ENCODE data around the gene NTM. TPM values are rescaled to one million over a fixed set of nuclear protein-coding genes. Genes with fewer than 3 reads are reported as not detected.

Gene NTM
- total RNA-seq, 2 donors from 2014 or later = 19.1 to 44.7 TPM

- Histone ChIP-seq H3K4me3 (no peak overlapping the region), H3K36me3 (no peaks in the 10 kb centered on the region), H3K4me1 (no peaks in the 10 kb centered on the region), H3K9me3 (no peaks in the 10 kb centered on the region), H3K27ac (no peak overlapping the region), H3K27me3 (no peaks in the 10 kb centered on the region)
- no peak for DNase-seq (ENCODE audit: low spot score)
- no peak for TF ChIP-seq CTCF (IDR thresholded peaks at IDR 0.05)
Measured at GRCh38 chr11:131609337-131609736, 238.9 kb downstream of the NTM start.

- Histone ChIP-seq H3K9me3 (no peaks in the 10 kb centered on the region), H3K27ac (no peak overlapping the region), H3K27me3 (no peaks in the 10 kb centered on the region), H3K4me3 (no peak overlapping the region), H3K4me1 (no peaks in the 10 kb centered on the region), H3K36me3 (no peaks in the 10 kb centered on the region)
- DNase-seq (ENCODE audit: low spot score) = no peak
- no peak for TF ChIP-seq CTCF (IDR thresholded peaks at IDR 0.05)
Measured at GRCh38 chr11:131609921-131610320, 239.5 kb downstream of the NTM start.

DNA sequence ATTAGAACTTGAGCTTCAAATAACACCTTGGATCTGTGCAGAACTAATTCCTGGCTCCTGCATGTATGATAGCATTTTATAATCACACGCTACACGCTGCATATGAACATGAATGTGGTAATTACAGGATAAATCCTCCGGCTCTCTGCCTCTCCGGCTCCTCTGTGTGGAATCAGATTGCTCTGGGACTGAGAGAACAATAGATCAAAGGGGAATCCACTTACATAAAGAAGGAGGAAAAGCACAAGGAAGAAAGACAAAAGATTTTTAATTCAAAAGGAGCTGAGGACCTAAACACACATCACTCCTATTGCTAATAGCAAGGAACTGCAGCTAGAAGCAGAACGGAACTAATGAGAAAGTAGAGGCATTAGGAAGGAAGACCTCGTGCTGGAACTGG lies 240.9 kb downstream of the NTM start:
- DNase-seq (ENCODE audit: low spot score) = no peak
- no peaks in the 10 kb centered on the region for H3K36me3 ChIP-seq
- no peaks in the 10 kb centered on the region for H3K27me3 ChIP-seq
- no peak overlapping the region for H3K4me3 ChIP-seq
- no peak for TF ChIP-seq CTCF (IDR thresholded peaks at IDR 0.05)
- no peaks in the 10 kb centered on the region for H3K9me3 ChIP-seq
- no peaks in the 10 kb centered on the region for H3K4me1 ChIP-seq
- no peak overlapping the region for H3K27ac ChIP-seq

DNA sequence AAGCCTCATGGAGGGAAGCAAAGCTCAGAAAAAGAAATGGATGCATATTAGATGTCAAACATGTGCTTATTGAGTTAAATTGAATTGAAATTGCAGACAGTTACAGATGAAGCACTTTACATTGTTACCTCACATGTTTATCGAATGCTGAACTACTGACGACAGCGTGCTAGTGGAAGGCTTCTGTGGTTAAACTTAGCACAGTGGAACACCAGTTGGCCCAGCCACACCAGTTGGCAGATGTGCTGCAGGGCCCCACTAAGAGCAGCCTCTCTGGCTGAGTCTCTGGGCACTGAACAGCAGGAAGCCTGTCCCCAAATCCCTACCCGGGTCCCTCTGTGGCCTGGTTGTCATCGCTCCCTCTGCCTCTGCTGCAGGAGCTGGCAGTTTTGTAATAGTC lies 242.1 kb downstream of the NTM start:
- no peak for TF ChIP-seq CTCF (IDR thresholded peaks at IDR 0.05)
- Histone ChIP-seq H3K4me1 (no peaks in the 10 kb centered on the region), H3K36me3 (no peaks in the 10 kb centered on the region), H3K9me3 (no peaks in the 10 kb centered on the region), H3K27me3 (no peaks in the 10 kb centered on the region), H3K4me3 (no peak overlapping the region), H3K27ac (no peak overlapping the region)
- peak; percentile 50 for DNase-seq (ENCODE audit: low spot score)

DNA sequence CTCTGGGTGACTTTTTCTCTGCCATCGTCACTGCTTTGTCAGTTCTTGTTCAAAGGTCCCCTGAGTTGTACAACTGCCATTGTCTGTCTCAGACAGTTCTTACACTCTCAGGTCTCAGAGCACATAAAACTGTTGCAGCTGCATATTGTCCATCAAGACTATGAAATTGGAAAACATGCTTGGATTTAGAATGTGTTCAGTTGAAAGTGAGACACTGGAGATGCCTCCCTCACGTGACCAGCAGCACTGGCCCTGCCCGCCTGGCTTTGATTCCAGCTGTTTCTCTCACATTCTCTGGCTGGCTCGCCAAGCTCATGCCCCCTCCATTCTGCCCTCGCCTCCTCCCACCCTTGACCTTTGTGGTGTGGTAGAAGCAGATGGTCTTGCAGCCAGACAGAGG lies 244.2 kb downstream of the NTM start:
- peak; percentile 21 for DNase-seq (ENCODE audit: low spot score)
- no peaks in the 10 kb centered on the region for H3K36me3 ChIP-seq
- no peak for TF ChIP-seq CTCF (IDR thresholded peaks at IDR 0.05)
- no peaks in the 10 kb centered on the region for H3K4me1 ChIP-seq
- no peaks in the 10 kb centered on the region for H3K9me3 ChIP-seq
- H3K27ac ChIP-seq = no peak overlapping the region
- H3K4me3 ChIP-seq = no peak overlapping the region
- H3K27me3 ChIP-seq = no peaks in the 10 kb centered on the region

DNA sequence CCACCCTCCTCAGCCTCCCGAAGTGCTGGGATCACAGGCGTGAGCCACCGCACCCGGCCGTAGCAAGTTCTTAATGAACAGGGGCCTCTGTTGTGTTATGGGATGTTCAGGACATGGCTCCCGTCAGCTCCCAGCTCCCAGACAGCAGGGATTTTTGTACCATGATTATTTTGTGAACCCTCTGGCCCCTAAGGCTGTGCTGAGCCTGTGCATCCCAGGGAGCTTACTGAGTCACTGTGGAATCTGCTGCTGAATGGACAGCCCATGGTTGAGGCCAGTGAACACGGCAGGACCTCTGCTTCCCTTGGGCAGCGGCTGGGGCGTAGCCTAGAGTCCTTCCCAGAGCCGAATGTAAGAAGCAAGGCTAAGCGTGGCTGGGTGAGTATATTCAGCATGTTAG lies 245.2 kb downstream of the NTM start:
- peak; percentile 18 for DNase-seq (ENCODE audit: low spot score)
- Histone ChIP-seq H3K27me3 (no peaks in the 10 kb centered on the region), H3K4me3 (no peak overlapping the region), H3K9me3 (no peaks in the 10 kb centered on the region), H3K36me3 (no peaks in the 10 kb centered on the region), H3K27ac (no peak overlapping the region), H3K4me1 (no peaks in the 10 kb centered on the region)
- no peak for TF ChIP-seq CTCF (IDR thresholded peaks at IDR 0.05)
